Measurements from ENCODE around the gene PRODH. TPM values are rescaled to one million over a fixed set of nuclear protein-coding genes. Genes with fewer than 3 reads are reported as not detected.
A peak's percentile ranks its signal among the peaks of the same experiment; 100 is the strongest.
"Not testable (repeated sequence)": the region's sequence is repeated elsewhere in the genome, so short reads cannot be mapped to it uniquely, and the experiment has no call there.

The PRODH gene
- polyA plus RNA-seq, 1 experiment, result not detected

DNA sequence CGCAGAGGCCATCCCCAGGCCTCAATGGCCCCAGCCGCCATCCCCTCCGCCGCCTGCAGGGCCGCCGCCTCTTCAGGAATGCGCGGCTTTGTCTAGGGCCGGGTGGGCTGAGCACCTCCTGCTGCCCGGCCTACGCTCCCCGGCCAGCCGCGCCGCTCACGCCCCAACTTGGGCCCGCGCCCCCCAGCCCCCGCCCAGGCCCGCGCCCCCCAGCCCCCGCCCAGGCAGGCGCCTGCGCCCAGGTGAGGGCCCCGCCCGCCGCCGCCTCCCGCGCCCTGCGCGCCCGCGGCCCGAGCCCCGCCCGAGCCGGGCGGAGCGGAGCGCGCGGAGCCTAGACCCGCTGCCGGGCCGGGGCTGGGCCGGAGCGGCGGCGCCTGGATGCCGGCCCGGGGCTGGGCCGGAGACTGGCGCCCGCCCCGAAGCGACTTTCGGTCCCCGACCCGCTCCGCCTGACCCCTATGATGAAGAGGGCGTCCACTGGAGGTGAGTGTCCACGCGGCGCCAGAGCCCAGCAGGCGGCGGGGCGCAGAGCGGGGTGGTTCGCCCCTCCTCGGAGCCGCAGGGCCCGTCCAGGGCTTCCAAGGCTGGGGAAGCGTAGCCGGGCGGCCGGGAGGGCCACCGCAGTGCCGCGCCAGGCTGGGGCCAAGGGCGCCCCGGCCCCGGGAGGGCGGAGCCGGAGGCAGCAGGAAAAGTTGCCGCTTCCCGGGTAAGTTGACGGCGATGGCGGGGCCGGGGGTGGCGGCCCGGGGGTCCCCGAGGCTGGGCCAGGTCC is 34.3 kb upstream of the PRODH start:
- H3K27me3 ChIP-seq (ENCODE audit: control insufficient read depth, insufficient read depth, low read length), result no peaks in the 10 kb centered on the region
- H3K36me3 ChIP-seq (ENCODE audit: control insufficient read depth, insufficient read depth, low read length), result no peaks in the 10 kb centered on the region
- no peak for TF ChIP-seq CTCF (IDR thresholded peaks at IDR 0.05; ENCODE audit: insufficient read depth, low read depth, low read length)
- CTCF ChIA-PET, result no interaction called here
- peak overlapping the region; percentile 41 for H3K4me3 ChIP-seq (ENCODE audit: low read depth, low read length)
- DNase-seq (ENCODE audit: low read depth), result no peak
- POLR2A ChIA-PET, result no interaction called here

DNA sequence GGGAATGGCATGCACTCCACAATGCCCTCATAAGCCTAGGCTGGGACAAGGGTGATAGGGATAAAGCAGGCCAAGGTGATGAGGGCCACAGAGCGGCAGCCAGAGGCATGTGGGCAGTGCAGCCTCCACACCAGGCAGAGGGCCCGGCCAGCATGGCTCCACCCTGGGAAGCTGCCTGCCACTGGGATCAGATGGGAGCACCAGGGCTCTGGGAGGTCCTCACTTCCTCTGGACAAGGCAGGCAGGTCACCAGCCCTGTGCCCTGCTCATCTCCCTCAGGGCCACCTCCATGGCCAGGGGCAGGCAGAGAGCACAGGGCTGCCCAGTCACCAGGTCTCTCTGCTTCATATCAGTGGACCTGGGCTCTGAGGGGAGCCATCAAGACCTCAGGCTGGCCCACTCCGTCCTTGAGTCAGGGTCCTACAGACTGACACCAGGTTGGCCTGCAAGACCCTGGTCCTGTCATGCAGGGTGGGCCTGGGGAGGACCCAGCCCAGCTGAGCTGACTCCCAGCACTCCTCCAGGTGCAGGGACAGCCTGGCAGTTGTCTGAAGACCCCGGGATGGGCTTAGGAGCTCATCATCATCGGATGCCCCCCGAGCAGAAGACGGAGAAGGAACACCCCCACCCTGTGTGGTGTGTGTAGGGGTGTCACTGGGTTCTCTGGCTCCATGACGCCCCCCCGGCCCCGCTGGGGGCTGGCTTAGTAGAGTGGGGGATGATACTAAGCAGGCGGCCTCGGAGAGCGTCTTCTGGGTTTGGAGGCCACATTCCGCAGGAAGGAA is 33.3 kb upstream of the PRODH start:
- H3K4me3 ChIP-seq (ENCODE audit: low read depth, low read length); POLR2A ChIA-PET; DNase-seq (ENCODE audit: low read depth); H3K36me3 ChIP-seq (ENCODE audit: control insufficient read depth, insufficient read depth, low read length); H3K27me3 ChIP-seq (ENCODE audit: control insufficient read depth, insufficient read depth, low read length): not testable (repeated sequence)
- CTCF ChIA-PET, result interaction anchor here (0.5 kb wide), 1 partner anchor 175 kb away, joined by 3 read pairs; the partner anchor contains the start of gene ESS2

DNA sequence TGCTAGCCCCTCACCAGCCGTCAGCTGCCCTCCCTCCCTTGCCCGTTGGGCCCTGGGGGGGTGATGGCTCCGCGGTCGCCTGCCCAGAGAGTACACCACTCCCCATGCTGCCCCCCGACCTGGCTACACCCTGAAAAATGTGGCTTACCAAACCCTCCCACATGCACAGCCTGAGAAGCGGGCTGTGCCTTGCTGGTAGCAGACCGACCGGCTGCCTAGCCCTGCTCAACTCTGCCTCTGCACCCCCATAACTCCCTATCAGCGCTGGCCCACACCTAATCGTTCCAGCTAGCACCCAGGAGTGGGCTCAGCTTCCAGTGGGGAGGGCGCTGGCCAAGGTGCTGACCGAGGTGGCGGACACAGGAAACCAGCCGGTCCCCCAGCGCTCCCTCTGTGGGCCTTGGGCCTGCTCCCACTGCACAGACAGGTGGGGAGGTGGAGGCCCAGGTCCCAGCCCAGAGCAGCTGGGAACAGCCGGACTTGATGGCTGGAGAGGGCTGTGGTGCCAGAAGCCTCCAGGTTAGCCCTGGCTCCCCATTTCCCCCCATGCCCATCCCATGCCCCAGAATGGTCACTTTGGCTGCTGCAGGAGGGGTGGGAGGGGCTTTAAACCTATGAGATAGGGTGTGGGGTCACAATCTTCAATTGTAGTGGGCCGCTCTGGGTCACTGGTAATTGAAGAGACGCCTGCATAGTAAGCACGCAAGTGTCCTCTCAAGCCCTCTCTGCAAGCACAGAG is 32.1 kb upstream of the PRODH start:
- Histone ChIP-seq H3K4me3 (ENCODE audit: low read depth, low read length) (no peak overlapping the region), H3K36me3 (ENCODE audit: control insufficient read depth, insufficient read depth, low read length) (no peaks in the 10 kb centered on the region), H3K27me3 (ENCODE audit: control insufficient read depth, insufficient read depth, low read length) (no peaks in the 10 kb centered on the region)
- ChIA-PET POLR2A (no interaction called here), CTCF (interaction anchor here (0.6 kb wide), 1 partner anchor 19 kb away, joined by 3 read pairs; no protein-coding TSS in a partner anchor)
- TF ChIP-seq CTCF (IDR thresholded peaks at IDR 0.05; ENCODE audit: insufficient read depth, low read depth, low read length), result no peak
- no peak for DNase-seq (ENCODE audit: low read depth)

GRCh38 chr22:18967391-18968010 is 31.4 kb upstream of the PRODH start:
- CTCF ChIA-PET, result interaction anchor here (0.6 to 0.7 kb wide), 2 partner anchors 20 to 1304 kb away, joined by 3 to 4 read pairs; no protein-coding TSS in a partner anchor
- H3K27me3 ChIP-seq (ENCODE audit: control insufficient read depth, insufficient read depth, low read length); H3K4me3 ChIP-seq (ENCODE audit: low read depth, low read length); POLR2A ChIA-PET; DNase-seq (ENCODE audit: low read depth); H3K36me3 ChIP-seq (ENCODE audit: control insufficient read depth, insufficient read depth, low read length): not testable (repeated sequence)

GRCh38 chr22:18966748-18967147 is 30.7 kb upstream of the PRODH start:
- ChIA-PET POLR2A (no interaction called here), CTCF (interaction anchor here (0.7 kb wide), 1 partner anchor 1305 kb away, joined by 4 read pairs; no protein-coding TSS in a partner anchor)
- Histone ChIP-seq H3K4me3 (ENCODE audit: low read depth, low read length) (no peak overlapping the region), H3K27me3 (ENCODE audit: control insufficient read depth, insufficient read depth, low read length) (no peaks in the 10 kb centered on the region), H3K36me3 (ENCODE audit: control insufficient read depth, insufficient read depth, low read length) (no peaks in the 10 kb centered on the region)
- no peak for DNase-seq (ENCODE audit: low read depth)
- no peak for TF ChIP-seq CTCF (IDR thresholded peaks at IDR 0.05; ENCODE audit: insufficient read depth, low read depth, low read length)

Data from BJ (cell line).